GM12874 (cell line): Measurements from ENCODE around the gene MRGPRX1.

Experiments used
- TF ChIP-seq, protein P1 (sequence below): IDR thresholded peaks from 2 replicates; pipeline ENCODE4 v1.5.1; 2011; ENCODE audit warnings: low read depth, mild to moderate bottlenecking, control low read depth, low read length, moderate library complexity; ENCODE audit not compliant: insufficient read depth

The MRGPRX1 gene

DNA sequence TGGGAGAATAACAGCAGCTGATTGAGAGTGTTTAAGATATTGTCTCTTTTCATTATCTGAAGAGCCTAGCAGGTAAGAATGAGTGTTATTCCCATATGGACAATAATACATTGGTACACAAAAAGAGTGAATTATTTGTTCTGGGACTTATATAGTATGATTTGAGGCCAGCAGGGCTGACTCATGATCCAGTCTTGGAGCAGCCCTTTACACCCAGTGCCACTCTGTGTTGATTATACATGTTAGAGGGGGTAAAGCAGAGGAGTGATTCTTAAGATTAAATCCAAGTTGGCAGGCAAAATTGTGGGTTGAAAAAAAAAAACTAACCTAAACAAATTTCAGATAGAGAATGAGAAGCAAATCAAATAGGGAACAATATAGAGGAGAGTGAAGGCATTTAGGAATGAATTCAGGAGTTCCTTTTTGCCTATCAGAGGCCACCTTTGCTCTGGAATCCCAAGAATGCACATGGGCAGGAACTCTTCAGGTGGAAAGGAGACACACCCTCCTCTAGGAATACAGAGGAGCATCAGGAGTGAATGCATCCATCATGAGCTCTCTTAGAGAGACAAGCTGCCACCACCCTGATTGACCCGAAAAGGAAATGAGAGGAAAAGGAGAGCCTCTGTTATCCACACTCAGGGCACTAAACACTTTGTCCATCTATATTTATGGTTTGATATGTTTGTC, 19.2 kb upstream of the MRGPRX1 start:
- TF ChIP-seq, protein P1, sequence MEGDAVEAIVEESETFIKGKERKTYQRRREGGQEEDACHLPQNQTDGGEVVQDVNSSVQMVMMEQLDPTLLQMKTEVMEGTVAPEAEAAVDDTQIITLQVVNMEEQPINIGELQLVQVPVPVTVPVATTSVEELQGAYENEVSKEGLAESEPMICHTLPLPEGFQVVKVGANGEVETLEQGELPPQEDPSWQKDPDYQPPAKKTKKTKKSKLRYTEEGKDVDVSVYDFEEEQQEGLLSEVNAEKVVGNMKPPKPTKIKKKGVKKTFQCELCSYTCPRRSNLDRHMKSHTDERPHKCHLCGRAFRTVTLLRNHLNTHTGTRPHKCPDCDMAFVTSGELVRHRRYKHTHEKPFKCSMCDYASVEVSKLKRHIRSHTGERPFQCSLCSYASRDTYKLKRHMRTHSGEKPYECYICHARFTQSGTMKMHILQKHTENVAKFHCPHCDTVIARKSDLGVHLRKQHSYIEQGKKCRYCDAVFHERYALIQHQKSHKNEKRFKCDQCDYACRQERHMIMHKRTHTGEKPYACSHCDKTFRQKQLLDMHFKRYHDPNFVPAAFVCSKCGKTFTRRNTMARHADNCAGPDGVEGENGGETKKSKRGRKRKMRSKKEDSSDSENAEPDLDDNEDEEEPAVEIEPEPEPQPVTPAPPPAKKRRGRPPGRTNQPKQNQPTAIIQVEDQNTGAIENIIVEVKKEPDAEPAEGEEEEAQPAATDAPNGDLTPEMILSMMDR: no peak

DNA sequence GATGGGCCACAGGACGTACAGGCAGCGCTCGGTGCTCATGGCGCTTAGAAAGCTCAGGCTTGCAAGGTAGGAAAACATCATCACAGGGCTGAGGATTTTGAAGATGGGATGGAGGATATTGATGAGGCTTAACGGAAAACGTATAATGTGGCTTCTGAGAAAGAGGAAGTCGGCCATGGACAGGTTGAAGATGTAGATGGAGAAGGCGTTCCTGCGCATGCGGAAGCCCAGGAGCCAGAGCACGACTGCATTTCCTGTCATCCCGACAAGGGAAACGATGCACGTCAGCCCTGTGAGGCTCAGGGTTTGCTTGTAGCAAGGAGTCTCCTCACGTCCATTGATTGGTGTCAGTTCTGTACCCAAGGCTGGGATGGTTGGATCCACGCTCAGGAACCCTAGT, 17.4 kb upstream of the MRGPRX1 start:
- TF ChIP-seq, protein P1: no peak

DNA sequence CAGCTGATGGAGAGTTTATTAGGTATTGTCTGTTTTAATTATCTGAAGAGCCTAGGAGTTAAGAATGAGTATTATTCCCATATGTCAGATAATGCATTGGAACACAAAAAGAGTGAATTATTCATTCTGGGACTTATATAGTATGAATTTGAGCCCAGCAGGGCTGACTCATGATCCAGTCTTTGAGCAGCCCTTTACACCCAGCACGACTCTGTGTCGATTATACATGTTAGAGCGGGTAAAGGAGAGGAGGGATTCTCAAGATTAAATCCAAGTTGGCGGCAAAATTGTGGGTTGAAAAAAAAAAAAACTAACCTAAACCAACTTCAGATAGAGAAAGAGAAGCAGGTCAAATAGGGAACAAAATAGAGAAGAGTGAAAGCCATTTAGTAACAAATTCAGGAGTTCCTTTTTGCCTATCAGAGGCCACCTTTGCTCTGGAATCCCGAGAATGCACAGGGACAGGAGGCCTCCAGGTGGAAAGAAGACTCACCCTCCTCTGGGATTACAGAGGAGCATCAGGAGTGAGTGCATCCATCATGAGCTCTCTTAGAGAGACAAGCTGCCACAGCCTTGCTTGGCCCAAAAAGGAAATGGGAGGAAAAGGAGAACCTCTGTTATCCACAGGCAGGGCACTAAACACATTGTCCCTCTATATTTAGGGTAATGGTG, 3.1 kb downstream of the MRGPRX1 start:
- TF ChIP-seq, protein P1: no peak

DNA sequence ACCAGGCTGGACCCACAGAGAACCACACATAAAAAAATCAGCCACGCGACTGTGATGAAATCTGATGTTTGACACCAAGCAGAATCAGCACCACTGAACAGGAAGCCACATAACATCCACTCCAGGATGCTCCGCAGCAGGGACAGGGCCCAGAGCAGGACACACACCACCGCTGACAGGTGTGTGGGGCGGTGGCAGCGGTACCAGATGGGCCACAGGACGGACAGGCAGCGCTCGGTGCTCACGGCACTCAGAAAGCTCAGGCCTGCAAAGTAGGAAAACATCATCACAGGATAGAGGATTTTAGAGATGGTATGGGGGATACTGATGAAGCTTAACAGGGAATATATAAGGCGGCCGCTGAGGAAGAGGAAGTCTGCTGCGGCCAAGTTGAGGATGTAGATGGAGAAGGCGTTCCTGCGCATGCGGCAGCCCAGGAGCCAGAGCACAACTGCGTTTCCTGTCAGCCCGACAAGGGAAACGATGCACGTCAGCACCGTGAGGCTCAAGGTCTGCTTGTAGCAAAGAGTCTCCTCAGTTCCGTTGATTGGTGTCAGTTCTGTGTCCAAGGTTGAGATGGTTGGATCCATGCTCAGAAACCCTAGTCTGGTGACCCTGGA, 4.9 kb downstream of the MRGPRX1 start:
- TF ChIP-seq, protein P1: no peak

DNA sequence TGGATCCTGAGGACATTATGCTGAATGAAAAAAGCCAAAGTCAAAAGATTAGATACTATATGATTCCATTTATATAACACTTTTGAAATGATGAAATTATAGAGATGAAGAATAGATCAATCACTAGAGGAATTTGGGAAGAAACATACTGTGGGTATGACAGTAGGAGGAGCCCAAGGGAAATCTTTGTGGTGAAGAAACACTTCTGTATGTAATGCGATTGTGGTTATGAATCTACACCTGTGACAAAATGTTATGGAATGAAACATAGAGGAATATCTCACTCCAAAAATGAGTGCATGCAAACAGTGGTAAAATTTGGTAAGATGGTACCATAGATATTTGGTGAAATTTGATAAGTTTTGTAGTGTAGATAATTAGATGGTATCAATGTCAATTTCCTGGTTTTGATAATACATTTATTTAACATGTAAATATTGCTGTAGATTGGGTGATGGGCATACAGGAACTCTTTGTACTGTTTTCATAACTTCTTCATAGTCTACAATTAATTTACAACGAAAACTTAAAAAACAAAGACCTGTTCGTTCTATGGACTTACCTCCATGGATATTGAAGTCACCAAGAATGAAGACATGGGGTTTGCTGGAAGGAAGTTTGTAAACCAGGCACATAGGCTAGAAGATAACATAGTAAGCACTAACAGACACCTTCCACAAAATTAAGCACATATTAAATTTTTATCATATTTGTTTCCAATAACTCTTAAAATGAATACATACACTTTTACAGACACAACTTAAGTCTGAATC, 11.5 kb downstream of the MRGPRX1 start:
- TF ChIP-seq, protein P1: no peak

DNA sequence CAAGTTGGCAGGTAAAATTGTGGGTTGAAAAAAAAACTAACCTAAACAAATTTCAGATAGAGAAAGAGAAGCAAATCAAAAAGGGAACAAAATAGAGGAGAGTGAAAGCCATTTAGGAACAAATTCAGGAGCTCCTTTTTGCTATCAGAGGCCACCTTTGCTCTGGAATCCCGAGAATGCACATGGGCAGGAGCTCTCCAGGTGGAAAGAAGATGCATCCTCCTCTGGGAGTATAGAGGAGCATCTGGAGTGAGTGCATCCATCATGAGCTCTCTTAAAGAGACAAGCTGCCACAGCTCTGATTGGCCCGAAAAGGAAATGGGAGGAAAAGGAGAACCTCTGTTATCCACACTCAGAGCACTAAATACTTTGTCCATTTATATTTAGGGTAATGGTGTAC, 26.3 kb downstream of the MRGPRX1 start:
- TF ChIP-seq, protein P1: no peak

DNA sequence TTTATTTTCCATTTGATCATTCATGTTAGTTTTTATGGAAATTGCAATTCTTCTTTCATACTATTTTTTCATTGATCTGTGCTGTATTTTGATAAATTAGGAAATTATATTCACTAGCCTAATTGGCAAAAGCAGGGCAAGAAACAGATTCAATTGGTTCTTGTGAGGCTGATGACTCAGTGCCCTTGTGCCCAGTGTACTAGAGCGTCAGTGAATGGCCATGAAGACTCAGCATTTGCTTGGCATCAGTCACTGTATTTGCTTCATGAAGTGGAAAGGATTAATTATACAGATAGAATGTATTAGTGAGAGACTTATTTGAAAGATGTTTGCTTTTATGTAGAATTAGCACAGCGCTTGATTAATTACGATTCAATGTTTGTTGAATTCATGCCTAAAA, 31.8 kb downstream of the MRGPRX1 start:
- TF ChIP-seq, protein P1: no peak
